ENCODE results near the gene PPP1R13B.

DNA sequence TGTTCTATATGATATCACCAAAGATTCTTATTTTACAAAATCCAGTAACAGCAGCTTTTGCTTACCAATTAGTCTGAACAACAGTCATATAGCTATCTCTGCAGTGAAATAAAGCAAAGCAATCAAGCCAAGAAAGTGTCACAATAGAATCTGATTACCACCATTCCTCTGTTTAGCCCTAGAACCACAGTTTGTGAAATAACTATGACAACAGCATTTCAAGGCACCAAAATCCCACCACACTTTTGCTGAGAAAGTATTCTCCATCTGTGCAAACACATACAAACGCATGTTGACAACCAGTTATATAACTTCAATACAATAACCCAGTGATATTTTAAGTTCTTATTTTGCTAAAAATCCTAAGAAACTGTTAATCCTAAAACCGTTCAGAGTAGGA is 7.4 kb downstream of the PPP1R13B start:
- no peak for TF ChIP-seq CTCF (conservative IDR thresholded peaks at IDR 0.05; ENCODE audit: low read length)
- TF ChIP-seq EZH2phosphoT487 (IDR thresholded peaks at IDR 0.05; ENCODE audit: borderline replicate concordance, low read depth, low read length), result no peak
